ENCODE measurements around the gene ITGB7. TPM values are rescaled to one million over a fixed set of nuclear protein-coding genes. Genes with fewer than 3 reads are reported as not detected.

The ITGB7 gene
- total RNA-seq, 1 experiment from 2014 or later: 0.98 TPM

DNA sequence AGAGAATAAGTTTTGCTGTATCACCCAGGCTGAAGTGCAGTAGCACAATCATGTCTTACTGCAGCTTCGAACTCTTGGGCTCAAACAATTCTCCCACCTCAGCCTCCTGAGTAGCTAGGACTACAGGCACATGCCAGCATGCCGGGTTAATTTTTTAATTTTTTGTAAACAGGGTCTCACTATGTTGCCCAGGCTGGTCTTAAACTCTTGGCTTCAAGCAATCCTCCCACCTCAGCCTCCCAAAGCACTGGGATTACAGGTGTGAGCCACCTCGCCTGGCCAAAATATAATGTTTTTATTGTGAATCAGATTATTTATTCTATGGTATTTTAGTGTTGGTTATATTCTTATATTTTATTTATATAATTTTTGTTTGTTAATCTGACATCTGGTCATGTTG lies 30.3 kb downstream of the ITGB7 start:
- ATAC-seq: no peak
- no TSS peak for BruUV-seq (replicated peaks)
- no peak for DNase-seq (ENCODE audit: low read depth, low spot score)
- H3K36me3 ChIP-seq (ENCODE audit: control insufficient read depth, insufficient read depth, low read length): no peaks in the 10 kb centered on the region
- ChIA-PET POLR2A (no interaction called here), CTCF (no interaction called here)
- no peaks in the 10 kb centered on the region for H3K27me3 ChIP-seq (ENCODE audit: control insufficient read depth, insufficient read depth, low read length)
- in situ Hi-C loops (cut with HindIII; ENCODE audit: low pct_unique_long_range_greater_than_20kb, low sequenced_read_pairs) (no loop called here), intact Hi-C loops (cut with micrococcal nuclease; ENCODE audit: unreplicated experiment) (no loop called here)
- H3K27ac ChIP-seq (ENCODE audit: low read length): no peak overlapping the region
- no peaks in the 10 kb centered on the region for H3K9me3 ChIP-seq (ENCODE audit: control insufficient read depth, insufficient read depth, low read depth, low read length)
- H3K4me3 ChIP-seq (ENCODE audit: low read depth in 2 of 2, low read length in 2 of 2): no peak overlapping the region
- peaks cover 22% of the 10 kb centered on the region for H3K4me1 ChIP-seq (ENCODE audit: control insufficient read depth, insufficient read depth, low read length)
- TF ChIP-seq TCF7L2 (IDR thresholded peaks at IDR 0.05; ENCODE audit: low read depth, low read length) (no peak), POLR2AphosphoS5 (IDR thresholded peaks at IDR 0.05; ENCODE audit: low read depth, low read length) (no peak), SIN3A (IDR thresholded peaks at IDR 0.05; ENCODE audit: borderline replicate concordance, insufficient read depth, low read depth, low read length) (no peak)
- TF ChIP-seq, protein P1, sequence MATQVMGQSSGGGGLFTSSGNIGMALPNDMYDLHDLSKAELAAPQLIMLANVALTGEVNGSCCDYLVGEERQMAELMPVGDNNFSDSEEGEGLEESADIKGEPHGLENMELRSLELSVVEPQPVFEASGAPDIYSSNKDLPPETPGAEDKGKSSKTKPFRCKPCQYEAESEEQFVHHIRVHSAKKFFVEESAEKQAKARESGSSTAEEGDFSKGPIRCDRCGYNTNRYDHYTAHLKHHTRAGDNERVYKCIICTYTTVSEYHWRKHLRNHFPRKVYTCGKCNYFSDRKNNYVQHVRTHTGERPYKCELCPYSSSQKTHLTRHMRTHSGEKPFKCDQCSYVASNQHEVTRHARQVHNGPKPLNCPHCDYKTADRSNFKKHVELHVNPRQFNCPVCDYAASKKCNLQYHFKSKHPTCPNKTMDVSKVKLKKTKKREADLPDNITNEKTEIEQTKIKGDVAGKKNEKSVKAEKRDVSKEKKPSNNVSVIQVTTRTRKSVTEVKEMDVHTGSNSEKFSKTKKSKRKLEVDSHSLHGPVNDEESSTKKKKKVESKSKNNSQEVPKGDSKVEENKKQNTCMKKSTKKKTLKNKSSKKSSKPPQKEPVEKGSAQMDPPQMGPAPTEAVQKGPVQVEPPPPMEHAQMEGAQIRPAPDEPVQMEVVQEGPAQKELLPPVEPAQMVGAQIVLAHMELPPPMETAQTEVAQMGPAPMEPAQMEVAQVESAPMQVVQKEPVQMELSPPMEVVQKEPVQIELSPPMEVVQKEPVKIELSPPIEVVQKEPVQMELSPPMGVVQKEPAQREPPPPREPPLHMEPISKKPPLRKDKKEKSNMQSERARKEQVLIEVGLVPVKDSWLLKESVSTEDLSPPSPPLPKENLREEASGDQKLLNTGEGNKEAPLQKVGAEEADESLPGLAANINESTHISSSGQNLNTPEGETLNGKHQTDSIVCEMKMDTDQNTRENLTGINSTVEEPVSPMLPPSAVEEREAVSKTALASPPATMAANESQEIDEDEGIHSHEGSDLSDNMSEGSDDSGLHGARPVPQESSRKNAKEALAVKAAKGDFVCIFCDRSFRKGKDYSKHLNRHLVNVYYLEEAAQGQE (IDR thresholded peaks at IDR 0.05; ENCODE audit: insufficient read depth in 1 of 2, low read depth in 2 of 2, low read length in 1 of 2): no peak
- TF ChIP-seq, protein P2, sequence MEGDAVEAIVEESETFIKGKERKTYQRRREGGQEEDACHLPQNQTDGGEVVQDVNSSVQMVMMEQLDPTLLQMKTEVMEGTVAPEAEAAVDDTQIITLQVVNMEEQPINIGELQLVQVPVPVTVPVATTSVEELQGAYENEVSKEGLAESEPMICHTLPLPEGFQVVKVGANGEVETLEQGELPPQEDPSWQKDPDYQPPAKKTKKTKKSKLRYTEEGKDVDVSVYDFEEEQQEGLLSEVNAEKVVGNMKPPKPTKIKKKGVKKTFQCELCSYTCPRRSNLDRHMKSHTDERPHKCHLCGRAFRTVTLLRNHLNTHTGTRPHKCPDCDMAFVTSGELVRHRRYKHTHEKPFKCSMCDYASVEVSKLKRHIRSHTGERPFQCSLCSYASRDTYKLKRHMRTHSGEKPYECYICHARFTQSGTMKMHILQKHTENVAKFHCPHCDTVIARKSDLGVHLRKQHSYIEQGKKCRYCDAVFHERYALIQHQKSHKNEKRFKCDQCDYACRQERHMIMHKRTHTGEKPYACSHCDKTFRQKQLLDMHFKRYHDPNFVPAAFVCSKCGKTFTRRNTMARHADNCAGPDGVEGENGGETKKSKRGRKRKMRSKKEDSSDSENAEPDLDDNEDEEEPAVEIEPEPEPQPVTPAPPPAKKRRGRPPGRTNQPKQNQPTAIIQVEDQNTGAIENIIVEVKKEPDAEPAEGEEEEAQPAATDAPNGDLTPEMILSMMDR (IDR thresholded peaks at IDR 0.05): no peak

DNA sequence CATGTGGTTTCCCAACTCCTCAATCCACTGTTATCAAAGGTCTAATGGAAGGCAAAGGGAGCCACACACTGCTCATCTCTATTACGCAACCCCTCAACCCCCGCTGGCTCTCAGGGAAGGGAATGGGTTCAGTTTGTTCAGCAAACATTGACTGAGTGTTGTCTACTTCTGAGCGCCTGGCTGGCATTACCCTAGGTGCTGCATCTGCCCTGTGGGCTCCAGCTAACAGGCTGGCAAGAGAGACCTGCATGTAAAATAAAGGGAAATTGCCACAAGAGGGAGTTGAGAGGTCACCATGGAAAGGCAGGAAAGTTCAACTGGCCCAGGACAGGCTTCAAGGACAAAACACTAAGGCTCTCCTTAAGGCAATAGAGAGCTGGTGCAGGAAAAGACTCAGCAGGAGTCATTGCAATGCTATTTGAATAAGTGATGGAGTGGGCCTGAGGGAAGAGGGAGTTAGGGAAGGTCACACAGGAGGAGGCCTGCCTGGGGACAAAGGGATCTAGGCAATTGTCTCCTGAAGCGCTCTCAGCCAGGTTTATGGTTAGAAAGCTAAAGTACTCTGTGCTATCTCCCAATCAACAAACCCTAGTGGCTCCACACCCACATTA lies 32.1 kb downstream of the ITGB7 start:
- TF ChIP-seq, protein P2 (IDR thresholded peaks at IDR 0.05): peak; percentile 76; the same call in 1 of the 2 replicates
- TF ChIP-seq TCF7L2 (IDR thresholded peaks at IDR 0.05; ENCODE audit: low read depth, low read length) (no peak), POLR2AphosphoS5 (IDR thresholded peaks at IDR 0.05; ENCODE audit: low read depth, low read length) (no peak)
- intact Hi-C loops (cut with micrococcal nuclease; ENCODE audit: unreplicated experiment): no loop called here
- ChIA-PET CTCF (interaction anchor here (0.5 to 1.7 kb wide), 5 partner anchors 12 to 105 kb away, joined by 3 to 5 read pairs (median 3); partner anchors contain the start of gene SPRYD3), POLR2A (no interaction called here)
- in situ Hi-C loops (cut with HindIII; ENCODE audit: low pct_unique_long_range_greater_than_20kb, low sequenced_read_pairs): no loop called here
- no peak overlapping the region for H3K4me3 ChIP-seq (ENCODE audit: low read depth in 2 of 2, low read length in 2 of 2)
- H3K4me1 ChIP-seq (ENCODE audit: control insufficient read depth, insufficient read depth, low read length): peaks cover 18% of the 10 kb centered on the region
- no peak for DNase-seq (ENCODE audit: low read depth, low spot score)
- no TSS peak for BruUV-seq (replicated peaks)
- peak; percentile 90 for ATAC-seq
- H3K27ac ChIP-seq (ENCODE audit: low read length): no peak overlapping the region
- no peaks in the 10 kb centered on the region for H3K9me3 ChIP-seq (ENCODE audit: control insufficient read depth, insufficient read depth, low read depth, low read length)
- no peaks in the 10 kb centered on the region for H3K36me3 ChIP-seq (ENCODE audit: control insufficient read depth, insufficient read depth, low read length)
- H3K27me3 ChIP-seq (ENCODE audit: control insufficient read depth, insufficient read depth, low read length): no peaks in the 10 kb centered on the region

Measured in Panc1 (cell line).